GM19035 (cell line): ENCODE data around the gene CARMIL3.

Source experiments
- ATAC-seq: cut with Tn5 transposase; IDR thresholded peaks from one replicate; pipeline ENCODE4 v1.9.1; 2021; ENCODE audit not compliant: unreplicated experiment

CARMIL3 gene

GRCh38 chr14:24074625-24075484 is 23.0 kb downstream of the CARMIL3 start:
- no peak for ATAC-seq

GRCh38 chr14:24075485-24076301 is 23.9 kb downstream of the CARMIL3 start:
- ATAC-seq = no peak

GRCh38 chr14:24076302-24076601 is 24.4 kb downstream of the CARMIL3 start:
- no peak for ATAC-seq

GRCh38 chr14:24077086-24077485 is 25.3 kb downstream of the CARMIL3 start:
- no peak for ATAC-seq

GRCh38 chr14:24078146-24078545 is 26.3 kb downstream of the CARMIL3 start:
- no peak for ATAC-seq

- ATAC-seq = no peak
Measured at GRCh38 chr14:24079491-24080141, 27.8 kb downstream of the CARMIL3 start.

- no peak for ATAC-seq
Measured at GRCh38 chr14:24080142-24080530, 28.3 kb downstream of the CARMIL3 start.

- ATAC-seq = peak; percentile 87
Measured at GRCh38 chr14:24080888-24081738, 29.3 kb downstream of the CARMIL3 start.

- no peak for ATAC-seq
Measured at GRCh38 chr14:24081739-24082211, 30.0 kb downstream of the CARMIL3 start.

GRCh38 chr14:24082411-24083080 is 30.7 kb downstream of the CARMIL3 start:
- ATAC-seq = no peak

GRCh38 chr14:24083462-24083861 is 31.7 kb downstream of the CARMIL3 start:
- ATAC-seq = no peak

GRCh38 chr14:24084440-24084839 is 32.6 kb downstream of the CARMIL3 start:
- no peak for ATAC-seq

- ATAC-seq = no peak
Measured at GRCh38 chr14:24085215-24085614, 33.4 kb downstream of the CARMIL3 start.

GRCh38 chr14:24086193-24086955 is 34.6 kb downstream of the CARMIL3 start:
- ATAC-seq = no peak

- no peak for ATAC-seq
Measured at GRCh38 chr14:24087004-24087403, 35.2 kb downstream of the CARMIL3 start.

GRCh38 chr14:24088095-24088494 is 36.3 kb downstream of the CARMIL3 start:
- no peak for ATAC-seq

GRCh38 chr14:24089890-24090289 is 38.1 kb downstream of the CARMIL3 start:
- no peak for ATAC-seq

- no peak for ATAC-seq
Measured at GRCh38 chr14:24092110-24092504, 40.3 kb downstream of the CARMIL3 start.

GRCh38 chr14:24092505-24093206 is 40.8 kb downstream of the CARMIL3 start:
- ATAC-seq = no peak
